Cardiac septum (tissue), 1 donor: ENCODE measurements around the gene PPM1A. TPM values are rescaled to one million over a fixed set of nuclear protein-coding genes. Genes with fewer than 3 reads are reported as not detected.
A peak's percentile ranks its signal among the peaks of the same experiment; 100 is the strongest.

Experiments
- DNase-seq: peaks from one replicate; pipeline ENCODE4 v3.0.0-alpha.2; 2020; ENCODE audit warnings: low spot score
- intact Hi-C: fragments of 100-400 bp; cut with DNase I; formaldehyde crosslinking; loops from one replicate; pipeline ENCODE4 v1.14.0; 2022
- total RNA-seq: library from RNA; stranded (reverse); fragmentation: NEBNext Ultra II Directional; extraction: Animal tissue kit (Norgen Biotek cat#: 25700); gene quantifications from one replicate; pipeline ENCODE4 v1.2.1, GENCODE V29; 2021
- donor health status: DM: no; HTN: no; CAD: no.

PPM1A gene
- total RNA-seq, 1 donor from 2014 or later: 88.5 TPM

DNA sequence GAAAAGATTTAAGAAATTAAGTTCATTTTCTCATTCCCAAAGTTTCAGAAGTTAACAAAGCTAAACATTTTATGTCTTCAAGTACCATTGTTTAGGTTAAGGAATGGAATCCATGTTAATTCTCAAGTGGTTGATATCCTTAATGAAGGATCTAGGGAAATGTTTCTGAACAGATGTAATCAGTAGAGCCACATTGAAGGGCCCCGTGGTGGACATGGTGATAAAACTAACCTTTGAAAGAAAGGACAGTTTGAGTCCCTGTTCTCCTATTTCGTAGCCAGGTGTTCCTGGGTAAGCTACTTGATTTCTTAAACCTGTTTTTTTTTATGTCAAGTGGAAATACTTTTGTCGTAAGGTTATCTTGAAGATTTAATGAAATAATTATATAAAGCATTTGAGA lies 4.6 kb downstream of the PPM1A start:
- intact Hi-C loops: no loop called here

DNA sequence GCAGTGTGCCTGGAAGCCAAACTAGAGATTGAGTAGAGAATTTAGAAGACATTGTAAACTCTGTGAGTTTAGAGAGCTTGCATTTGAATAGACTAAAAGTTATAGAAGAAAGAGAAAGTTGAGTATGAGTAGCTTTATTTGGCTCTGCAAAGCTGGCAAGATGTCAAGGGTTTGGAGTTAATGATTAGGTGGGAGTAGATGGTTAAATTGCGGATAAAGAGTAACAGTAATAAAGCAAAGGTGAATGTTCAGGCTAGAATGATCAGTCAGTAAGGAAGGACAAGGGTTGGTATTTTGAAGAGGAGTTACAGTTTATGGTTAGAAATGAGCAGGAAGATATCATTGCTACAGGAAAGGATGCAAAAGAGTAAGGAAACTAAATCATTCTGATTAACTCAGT lies 5.2 kb downstream of the PPM1A start:
- intact Hi-C loops: no loop called here
- DNase-seq: no peak

More for the DNA sequence above, 4.6 kb downstream of the PPM1A start:
- DNase-seq: no peak

DNA sequence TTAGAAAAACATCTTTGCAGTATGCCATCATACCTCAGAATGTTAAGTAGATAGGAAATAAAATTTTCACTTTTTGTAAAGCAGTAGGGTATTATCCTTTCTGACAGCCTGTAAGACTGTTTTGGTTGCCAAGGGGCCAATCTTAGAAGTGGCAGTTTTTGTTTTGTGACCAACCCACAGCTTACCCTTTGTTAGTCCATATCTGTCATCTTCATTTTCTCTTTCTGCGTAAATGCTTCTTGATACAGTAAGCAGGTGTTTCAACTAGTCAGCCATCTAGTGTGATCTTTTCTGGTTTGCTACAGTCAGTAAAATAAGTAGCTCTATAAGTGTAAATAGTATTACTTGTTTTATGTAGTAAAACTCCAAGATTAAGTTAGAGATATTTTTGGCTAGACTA lies 8.8 kb downstream of the PPM1A start:
- no peak for DNase-seq
- intact Hi-C loops: no loop called here

DNA sequence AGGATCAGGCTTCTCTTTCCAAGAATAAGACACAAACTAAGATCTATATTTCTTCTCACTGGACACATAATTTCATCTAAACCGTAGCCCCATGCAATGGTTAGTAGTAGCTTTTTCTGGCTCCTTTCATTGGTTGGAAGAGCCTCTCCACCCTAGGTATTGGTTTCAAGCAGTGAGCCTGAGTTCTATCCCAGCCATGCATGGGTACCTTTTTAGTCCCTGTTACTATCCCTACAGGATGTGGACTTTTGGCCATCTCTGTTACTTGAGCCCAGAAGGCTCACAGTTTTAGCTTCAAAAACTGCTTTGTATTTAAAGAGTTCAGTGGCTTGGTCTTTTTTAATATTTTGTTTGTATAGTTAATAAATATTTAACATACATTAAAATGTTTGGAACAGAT lies 16.1 kb downstream of the PPM1A start:
- intact Hi-C loops: no loop called here
- no peak for DNase-seq

DNA sequence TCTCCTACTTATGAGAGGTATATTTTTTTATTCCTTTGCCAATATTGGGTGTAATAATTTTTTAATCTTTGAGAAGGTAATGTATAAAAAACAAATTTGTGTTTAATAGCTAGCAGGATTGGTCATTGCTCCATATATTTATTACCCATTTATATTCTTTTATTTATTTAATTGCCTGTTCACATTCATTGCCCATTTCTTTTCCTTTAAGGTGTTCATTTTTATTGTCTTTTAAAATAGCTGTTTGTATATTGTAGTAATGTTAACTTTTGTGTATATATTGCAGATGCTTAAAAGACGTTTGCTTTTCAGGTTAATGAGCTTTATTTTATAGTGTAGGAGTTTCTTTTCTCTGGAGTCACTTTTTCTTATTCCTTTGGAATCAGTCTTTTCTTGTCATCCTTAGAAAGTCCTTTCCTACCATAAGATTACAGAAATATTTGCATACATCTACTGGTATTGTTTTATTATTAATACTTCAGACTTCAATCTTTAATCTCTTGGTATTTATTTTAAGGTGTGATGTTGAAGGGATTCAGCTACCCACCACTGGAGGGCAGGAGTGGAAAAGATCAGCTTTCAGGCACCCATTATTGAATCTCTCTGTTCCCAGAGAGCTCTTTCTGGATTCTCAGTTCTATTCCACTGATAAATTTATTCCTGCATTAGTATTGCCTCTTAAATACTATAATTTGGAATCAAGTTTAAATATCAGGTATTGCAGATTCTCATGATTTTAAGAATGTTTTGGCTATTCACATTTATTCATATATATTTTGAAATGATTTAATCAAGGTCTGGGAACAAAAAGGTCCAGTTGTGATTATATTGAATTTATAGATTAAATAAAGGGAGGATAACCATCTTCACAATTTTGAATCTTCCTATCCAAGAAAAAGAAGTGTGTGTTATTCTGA lies 17.3 kb downstream of the PPM1A start:
- intact Hi-C loops: no loop called here

DNA sequence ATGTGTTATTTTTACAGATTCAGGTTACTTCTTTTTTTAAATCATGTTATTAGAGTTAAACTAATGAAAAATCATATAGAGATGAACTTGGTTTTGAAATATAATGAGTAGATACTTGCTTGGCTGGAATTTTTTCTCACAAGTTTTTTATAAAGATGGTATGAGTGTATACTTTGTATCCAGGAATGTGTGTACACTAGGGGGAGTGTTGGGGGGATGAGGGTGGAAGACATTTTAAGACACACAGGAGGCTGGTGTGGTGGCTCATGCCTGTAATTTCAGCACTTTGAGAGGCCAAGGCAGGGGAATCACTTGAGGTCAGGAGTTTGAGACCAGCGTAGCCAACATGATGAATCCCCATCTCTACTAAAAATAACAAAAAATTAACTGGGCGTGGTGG lies 23.2 kb downstream of the PPM1A start:
- intact Hi-C loops: no loop called here
- DNase-seq: no peak

More for the DNA sequence above, 17.3 kb downstream of the PPM1A start:
- DNase-seq: no peak

DNA sequence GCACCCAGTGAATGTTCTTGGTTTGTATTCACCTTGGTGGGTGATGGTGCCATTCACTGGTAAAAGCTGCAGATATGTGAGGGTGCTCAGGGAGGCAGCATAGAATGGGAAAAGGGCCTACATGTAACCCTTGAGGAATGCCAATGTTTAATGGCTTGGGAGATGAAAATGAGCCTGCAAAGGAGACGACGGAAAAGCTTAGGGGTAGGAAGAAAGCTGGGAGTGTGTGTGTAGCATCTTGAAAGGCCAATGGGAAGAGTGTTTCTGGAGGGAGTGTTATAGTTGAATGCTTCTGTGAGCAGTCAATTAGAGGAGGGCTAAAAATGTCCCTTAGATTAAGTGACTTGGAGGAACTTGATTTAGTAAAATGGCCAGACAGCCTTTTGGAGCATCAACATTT lies 24.9 kb downstream of the PPM1A start:
- DNase-seq: no peak
- intact Hi-C loops: no loop called here

DNA sequence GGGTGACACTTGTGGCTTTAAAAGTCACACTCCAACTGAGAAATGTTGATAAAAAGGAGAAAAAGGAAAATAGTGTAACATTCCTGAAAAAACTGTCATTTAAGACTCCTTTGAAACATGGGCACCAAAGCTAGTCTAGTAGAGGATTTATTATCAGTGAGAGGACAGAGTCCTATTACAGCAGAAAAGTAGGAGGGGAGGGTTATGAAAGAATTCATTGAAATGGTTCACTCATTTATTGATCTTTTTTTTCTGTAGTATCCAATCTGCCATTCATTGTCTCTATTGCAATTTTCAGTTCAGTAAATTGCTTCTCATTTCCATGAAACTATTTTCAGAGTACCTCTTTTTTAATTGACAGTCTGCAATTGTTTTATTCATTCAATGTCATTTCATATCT lies 25.4 kb downstream of the PPM1A start:
- no peak for DNase-seq
- intact Hi-C loops: no loop called here

DNA sequence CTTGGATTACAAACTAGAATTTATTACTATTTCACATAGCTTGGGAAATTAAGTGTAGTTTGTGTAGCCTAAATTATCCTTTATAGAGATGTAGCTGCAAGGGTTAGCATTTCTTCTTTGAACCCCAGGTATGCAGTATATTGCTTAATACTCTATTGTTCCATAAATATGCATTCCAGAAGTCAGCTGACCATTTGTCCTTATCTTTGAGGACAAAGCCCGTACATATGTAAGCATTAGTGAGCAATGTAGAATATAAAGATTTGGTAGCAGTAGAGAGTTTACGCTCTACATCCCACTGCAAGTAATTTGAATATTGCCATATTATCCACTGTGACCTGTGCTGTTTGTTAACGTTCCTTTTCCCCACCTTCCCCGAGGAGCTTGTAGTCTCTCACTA lies 26.9 kb downstream of the PPM1A start:
- DNase-seq: no peak
- intact Hi-C loops: no loop called here

DNA sequence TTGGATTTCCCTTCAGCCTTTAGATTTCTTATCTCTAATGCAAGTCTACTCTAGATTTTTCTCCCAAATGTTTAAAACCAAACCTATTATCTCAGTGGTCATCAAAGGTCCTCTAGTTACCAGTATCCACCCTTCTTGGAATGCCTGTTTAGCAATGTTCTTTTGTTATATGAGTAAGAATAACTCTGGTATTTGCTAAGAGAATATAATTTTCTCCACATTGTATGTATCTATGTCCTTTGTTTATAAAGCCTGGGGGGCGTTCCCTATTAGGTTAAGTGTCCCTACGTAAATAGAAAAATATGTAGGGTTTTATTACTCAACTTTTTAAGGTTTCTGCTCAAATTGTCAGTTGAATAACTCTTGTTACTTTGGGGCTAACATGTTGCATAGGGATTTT lies 27.3 kb downstream of the PPM1A start:
- intact Hi-C loops: no loop called here
- DNase-seq: no peak

DNA sequence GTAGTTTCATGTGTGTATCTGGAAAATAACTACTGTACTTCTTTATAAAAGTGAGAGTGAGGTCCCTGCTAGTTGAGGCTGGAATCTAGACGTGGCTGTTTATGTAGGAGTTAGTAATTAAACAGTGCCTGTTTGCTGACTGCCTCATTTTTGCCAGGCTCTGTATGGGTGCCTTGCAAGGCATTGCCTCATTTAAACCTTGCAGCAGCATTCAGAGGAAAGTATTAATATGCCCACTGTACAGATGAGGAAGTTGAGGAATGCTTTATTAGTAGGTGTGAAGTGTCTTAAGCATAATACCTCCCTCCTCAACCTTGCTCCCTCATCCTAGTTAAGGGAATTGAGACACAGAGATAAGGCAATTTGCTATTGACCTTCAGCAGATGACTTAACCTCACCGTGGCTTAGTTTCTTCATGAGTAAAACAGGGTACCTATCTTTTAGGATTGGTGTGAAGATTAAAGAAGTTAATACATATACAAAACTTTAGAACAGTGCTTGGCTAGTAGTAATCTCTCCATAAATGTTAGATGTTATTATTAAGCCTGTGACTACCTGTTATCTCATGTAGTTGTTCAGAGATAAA lies 28.7 kb downstream of the PPM1A start:
- intact Hi-C loops: no loop called here
- no peak for DNase-seq

DNA sequence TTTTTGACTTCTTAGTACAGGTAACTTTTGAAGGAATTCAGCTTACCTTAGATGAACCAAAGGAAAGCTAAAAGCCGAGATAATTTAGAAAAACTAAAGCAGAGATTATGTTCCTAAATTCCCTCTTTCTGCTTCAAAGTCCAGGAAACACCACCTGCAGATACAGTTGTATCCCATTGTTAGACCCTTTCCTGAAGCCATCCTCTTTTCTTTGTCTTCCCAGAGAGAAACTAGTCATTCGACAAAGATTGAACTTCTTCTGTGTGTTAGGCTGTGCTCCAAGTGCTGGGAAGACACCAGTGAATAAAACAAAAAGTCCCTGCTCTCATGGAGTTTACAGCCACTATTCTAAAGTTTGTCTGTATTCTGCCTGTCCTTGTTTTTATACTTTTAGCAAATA lies 29.3 kb downstream of the PPM1A start:
- no peak for DNase-seq
- intact Hi-C loops: no loop called here

DNA sequence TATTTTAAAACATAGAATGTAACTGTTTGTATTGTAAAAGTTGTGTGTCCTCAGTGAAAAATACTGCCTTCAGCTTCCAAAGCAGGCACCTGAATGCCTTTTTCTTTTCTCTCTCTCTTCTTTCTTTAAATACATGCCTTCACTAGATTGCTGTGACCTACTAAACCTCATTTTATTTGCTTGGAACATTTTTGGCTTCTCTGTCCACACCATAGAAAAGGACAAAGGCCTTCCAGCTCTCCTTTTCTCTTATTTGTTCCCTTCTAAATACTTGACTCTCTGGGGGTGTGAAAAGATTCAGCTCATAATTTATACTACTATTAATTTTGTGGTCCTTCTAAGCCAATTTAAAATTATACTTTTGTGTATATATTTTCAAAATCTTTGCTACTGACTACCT lies 38.4 kb downstream of the PPM1A start:
- DNase-seq: no peak
- intact Hi-C loops: no loop called here

DNA sequence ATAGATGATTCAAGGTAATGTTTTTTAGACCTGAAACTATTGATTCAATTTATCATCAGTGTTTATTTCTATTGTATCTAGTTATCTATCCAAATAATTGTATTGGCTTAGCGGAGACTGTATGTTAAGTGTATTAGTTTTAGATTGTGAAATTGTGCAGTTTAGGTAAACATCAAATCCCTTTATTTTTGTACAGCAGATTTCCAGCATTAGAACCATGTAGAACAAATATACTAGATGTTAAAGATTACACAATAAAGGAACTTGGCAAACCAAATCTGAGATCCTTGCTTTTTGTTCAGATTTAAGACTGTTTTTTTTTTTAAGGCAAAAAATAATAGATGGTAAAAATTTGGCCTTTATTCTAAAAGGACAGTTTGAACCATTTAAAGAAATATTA lies 39.3 kb downstream of the PPM1A start:
- DNase-seq: no peak
- intact Hi-C loops: no loop called here

DNA sequence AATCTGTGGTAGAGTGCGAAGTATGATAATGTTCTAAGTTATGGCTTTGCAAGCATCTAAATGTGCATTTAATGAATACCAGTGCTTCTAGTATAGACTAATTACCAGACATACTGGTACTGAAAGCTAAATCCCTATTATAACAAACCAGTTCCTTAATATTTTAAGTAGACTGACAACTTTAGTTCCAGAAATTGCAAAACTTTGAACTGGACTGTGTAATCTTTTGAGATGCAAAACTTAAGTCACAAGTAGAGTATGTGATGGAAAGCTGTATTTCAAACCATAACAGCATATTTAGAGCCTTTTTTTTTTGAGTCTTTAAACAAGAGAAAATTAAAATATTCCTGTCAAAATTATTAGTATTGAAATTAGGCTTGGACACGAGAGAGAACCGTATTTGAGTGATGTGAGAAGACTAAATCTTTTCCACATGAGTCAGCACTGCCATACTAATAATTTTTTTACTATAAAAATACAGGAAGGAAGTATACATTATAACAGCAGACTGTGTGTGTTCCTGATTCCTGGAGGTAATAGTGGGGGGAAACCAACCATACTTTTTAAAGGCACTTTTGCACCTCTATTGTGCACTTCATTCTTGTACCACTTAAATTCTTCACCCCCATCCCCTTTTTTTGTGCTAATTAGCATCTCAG lies 45.5 kb downstream of the PPM1A start:
- intact Hi-C loops: no loop called here
- DNase-seq: no peak

DNA sequence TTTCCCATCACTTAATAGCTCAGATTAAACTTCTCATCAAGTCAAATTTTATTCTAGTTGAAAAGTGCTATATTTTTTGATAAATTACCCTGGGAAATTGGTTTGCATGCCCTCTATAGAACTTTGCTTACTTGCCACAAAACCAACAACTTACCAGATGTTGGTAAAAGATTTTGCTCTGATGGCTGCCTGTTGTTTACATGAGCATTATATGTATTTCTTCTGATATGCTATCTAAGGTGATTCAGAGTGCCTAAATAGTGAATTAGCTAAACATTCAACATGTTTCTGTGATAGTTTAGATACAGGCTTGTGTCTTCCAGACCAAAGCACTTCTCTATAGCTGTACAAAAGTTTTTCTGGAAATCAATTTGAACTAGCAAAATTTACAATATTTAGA lies 51.0 kb downstream of the PPM1A start:
- intact Hi-C loops: no loop called here
- no peak for DNase-seq

DNA sequence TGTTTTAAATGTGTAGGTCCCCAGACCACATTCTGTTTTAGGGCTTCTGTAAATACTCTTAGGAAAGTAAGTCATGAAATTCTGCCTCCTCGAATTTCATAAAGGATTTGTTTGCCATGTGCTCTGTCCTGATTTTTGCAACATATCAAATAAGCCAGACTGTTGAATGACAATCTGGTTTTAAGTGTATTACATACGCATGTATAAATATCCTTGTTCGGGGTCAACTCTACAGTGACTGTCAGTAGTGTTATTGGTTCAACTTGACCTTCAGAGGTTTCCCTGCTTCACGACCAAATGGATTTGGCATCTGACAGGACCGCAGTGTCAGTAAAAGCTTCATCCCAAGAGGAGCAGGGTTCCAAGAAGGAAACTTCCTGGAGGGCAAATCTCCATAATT lies 52.7 kb downstream of the PPM1A start:
- no peak for DNase-seq
- intact Hi-C loops: no loop called here

DNA sequence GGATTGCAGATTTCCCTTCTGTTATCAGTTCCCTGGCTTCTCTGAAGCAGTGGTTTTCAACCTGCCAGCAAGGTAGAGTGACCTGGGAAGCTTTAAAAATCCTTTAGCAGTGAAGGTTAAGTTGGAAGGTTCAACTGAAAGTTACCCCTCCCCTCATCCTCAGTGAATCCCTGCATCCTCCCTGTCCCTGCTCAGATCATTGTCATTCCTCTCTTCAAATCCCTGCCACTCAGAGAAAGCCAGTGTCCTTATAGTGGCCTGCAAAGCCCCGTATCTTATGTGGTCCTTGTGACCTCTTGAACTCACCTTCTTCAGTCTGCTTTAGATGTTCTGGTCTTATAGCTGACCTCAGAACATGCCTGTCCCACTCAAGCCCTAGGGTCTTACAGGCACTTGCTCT lies 53.6 kb downstream of the PPM1A start:
- no peak for DNase-seq
- intact Hi-C loops: no loop called here

DNA sequence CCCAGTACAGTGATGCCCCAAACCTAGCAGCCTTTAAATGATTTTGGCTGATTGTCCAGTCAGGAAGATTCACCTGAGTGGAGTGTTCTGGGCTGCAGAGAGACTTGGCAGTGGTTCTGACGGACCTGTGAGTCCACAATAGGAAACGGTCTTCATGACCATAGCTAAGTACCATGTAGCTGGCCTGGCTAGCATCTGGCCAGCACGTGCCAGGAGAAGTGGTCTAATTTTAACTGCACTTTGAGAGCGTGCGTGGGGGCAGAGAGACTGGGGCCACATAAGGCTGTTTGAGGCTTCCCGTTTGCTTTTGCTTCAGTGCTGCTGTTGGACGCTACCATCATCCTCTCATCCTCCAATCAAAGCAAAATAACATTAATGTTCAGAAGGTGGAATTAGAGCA lies 54.7 kb downstream of the PPM1A start:
- DNase-seq: peak; percentile 83
- intact Hi-C loops: no loop called here

DNA sequence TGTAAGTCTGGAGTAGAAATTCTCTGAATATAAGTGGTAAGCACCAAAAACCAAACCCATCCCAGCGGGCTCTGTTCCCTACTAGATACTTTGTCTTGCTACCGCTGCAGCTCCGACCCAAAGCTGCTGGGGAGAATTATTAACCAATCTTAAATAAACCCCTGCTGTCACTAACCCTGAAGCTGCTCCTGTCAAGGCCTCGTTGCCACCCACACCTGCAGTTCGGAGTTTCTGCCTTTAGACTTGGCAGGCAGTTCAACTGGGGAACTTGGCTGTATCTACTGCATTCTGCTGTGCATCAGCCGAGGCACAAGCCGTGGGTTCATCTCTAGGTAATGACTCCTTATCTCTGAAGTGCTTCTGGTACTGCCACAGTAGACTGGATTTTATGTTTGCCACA lies 55.5 kb downstream of the PPM1A start:
- DNase-seq: no peak
- intact Hi-C loops: no loop called here
